Mammary epithelial cell (primary cell): ENCODE measurements around the gene MRPS5.

Experiments
- EZH2 ChIP-seq: IDR thresholded peaks from 2 replicates; pipeline ENCODE4 v1.6.1; 2012; ENCODE audit warnings: low read length, inconsistent platforms, borderline replicate concordance
- TF ChIP-seq, protein P1 (sequence below), 2 donors: IDR thresholded peaks in 1 of 2; conservative IDR thresholded peaks in 1 of 2; 2 replicates each; pipeline ENCODE4 v1.5.1; 2011 to 2012; ENCODE audit warnings: inconsistent platforms in 2 of 2, low read length in 2 of 2, mild to moderate bottlenecking in 2 of 2, control low read depth in 1 of 2, low read depth in 1 of 2; ENCODE audit not compliant: insufficient read depth in 1 of 2; ENCODE audit errors: extremely low read depth in 1 of 2

DNA sequence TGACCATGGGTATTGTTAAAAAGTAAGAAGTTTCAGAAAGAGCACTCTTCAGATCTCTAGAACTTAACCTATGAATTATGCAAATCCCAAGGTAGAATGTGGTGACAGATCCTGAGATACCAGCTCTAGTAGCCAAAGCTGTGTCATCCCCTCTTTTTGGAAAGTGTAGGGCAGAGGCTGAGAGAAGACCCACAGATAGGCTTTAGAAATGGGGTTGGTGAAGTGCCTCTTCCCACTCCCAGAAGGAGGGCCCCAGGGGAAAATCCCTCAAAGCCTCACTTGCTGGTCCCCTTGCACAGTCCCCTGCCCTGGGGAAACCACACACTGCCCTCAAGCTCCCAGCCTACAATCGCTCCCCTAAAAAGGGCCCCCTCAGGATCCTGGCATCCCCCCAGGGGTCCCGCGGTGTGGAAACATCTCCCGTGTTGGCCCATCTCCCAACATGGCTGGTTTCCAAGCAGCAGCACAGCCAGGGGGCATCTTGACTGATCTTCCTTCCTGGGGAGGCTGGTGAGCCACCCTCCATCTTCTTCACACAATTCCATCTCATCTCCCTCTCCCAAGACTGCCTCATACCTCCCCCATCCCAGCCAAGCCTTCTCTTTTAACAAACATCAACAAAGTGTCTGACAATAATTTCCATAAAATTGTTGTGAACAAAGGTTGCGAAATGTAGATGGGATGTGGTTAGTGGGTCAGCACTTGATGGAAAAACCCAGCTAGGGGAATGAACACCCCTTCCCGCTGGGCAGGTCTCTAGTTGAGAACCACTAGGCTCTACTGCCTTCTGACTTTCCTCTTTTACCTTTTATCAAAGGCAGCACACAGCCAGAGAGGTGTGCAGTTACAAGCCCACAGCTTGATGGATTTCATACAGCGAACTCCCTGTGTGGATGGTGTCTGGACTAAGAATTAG, 71.0 kb downstream of the MRPS5 start:
- TF ChIP-seq, protein P1, sequence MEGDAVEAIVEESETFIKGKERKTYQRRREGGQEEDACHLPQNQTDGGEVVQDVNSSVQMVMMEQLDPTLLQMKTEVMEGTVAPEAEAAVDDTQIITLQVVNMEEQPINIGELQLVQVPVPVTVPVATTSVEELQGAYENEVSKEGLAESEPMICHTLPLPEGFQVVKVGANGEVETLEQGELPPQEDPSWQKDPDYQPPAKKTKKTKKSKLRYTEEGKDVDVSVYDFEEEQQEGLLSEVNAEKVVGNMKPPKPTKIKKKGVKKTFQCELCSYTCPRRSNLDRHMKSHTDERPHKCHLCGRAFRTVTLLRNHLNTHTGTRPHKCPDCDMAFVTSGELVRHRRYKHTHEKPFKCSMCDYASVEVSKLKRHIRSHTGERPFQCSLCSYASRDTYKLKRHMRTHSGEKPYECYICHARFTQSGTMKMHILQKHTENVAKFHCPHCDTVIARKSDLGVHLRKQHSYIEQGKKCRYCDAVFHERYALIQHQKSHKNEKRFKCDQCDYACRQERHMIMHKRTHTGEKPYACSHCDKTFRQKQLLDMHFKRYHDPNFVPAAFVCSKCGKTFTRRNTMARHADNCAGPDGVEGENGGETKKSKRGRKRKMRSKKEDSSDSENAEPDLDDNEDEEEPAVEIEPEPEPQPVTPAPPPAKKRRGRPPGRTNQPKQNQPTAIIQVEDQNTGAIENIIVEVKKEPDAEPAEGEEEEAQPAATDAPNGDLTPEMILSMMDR (conservative IDR thresholded peaks at IDR 0.05 in 1 of 2, IDR thresholded peaks at IDR 0.05 in 1 of 2; ENCODE audit: extremely low read depth in 1 of 2, insufficient read depth in 1 of 2, low read depth in 1 of 2, low read length in 2 of 2): no peak
- TF ChIP-seq EZH2: no peak
